Adipose tissue (tissue), 3 donors: ENCODE measurements around the gene ZNF829. TPM values are rescaled to one million over a fixed set of nuclear protein-coding genes. Genes with fewer than 3 reads are reported as not detected.
A peak's percentile ranks its signal among the peaks of the same experiment; 100 is the strongest.

Source experiments
- H3K27ac ChIP-seq: one replicate; pipeline ENCODE4 v1.5.1; 2013; ENCODE audit warnings: low read depth, low read length
- WGBS, 3 donors: extraction: QIAGEN DNeasy Blood & Tissue Kit; methylation state at CpG; one replicate each; pipeline ENCODE4 v1.1.7; 2013; 5-methylcytosine and 5-hydroxymethylcytosine counted together
- polyA plus RNA-seq, 3 donors: library from polyadenylated mRNA; stranded (reverse); fragments of 200-250 nt; gene quantifications; one replicate each; pipeline ENCODE4 v1.2.3, GENCODE V29; 2013
- donor health status: healthy with polysubstance abuse.
- donor health status: Bipolar disorder and iron deficiency.
- donor health status: healthy.

ZNF829 gene
- polyA plus RNA-seq = 1 to 10 TPM in 1 of 3 donors, under 1 TPM in 2; 0.67 to 1.6 (median 0.74) TPM

- 0 to 1% (median 0%) methylated on average over 57 of the region's 57 CpGs for WGBS, 3 donors
- peak within 1 kb of the TSS; percentile 35 for H3K27ac ChIP-seq
Observed at GRCh38 chr19:36915992-36916830, at the start of gene ZNF829, which contains the start of gene ZNF568. ZNF829 (minus strand) TSS chr19:36916291; CDS start chr19:36915167, 1,124 bp downstream. ZNF568 (plus strand) TSS chr19:36916332; CDS start chr19:36922771, 6,439 bp downstream.

DNA sequence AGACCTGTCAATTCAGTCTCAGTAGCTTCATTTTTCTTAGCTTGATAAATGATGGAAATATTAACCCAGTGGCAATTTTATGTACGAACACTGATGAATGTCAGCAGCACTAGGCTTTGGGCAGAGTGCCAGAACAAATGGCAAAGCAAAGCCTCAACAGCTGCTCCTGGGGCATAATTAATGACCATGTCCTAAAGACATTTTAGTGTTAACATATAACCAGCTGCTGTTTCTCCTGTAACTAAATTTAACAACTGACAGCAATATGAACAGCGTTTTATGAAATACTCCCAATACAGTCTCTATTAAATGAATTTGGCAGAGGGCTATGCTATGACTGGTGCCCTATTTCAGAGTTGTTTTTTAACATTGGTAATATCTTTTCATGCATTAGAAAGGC, 47.2 kb upstream of the ZNF829 start:
- no peak overlapping the region for H3K27ac ChIP-seq
- 16 to 50% (median 44%) methylated on average over 2 of the region's 2 CpGs for WGBS, 3 donors

- H3K27ac ChIP-seq = no peak overlapping the region
- WGBS, 3 donors = 86 to 92% (median 89%) methylated on average over 6 of the region's 6 CpGs
Observed at GRCh38 chr19:36962346-36962745, 46.3 kb upstream of the ZNF829 start.

DNA sequence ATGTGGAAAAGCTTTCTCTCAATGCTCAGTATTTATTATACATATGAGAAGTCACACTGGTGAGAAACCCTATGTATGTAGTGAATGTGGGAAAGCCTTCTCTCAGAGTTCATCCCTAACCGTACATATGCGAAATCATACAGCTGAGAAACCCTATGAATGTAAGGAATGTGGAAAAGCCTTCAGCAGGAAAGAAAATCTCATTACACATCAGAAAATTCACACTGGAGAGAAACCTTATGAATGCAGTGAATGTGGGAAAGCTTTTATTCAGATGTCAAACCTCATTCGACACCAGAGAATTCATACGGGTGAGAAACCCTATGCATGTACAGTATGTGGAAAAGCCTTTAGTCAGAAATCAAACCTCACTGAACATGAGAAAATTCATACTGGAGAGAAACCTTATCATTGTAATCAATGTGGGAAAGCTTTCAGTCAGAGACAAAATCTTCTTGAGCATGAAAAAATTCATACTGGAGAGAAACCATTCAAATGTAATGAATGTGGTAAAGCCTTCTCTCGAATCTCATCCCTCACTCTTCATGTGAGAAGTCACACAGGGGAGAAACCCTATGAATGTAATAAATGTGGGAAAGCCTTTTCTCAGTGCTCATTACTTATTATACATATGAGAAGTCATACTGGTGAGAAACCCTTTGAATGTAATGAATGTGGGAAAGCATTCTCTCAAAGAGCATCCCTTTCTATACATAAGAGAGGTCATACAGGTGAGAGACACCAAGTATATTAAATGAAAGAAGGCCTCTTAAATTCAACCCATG, 34.4 kb upstream of the ZNF829 start:
- WGBS, 3 donors = 98 to 99% (median 98%) methylated on average over 5 of the region's 5 CpGs

DNA sequence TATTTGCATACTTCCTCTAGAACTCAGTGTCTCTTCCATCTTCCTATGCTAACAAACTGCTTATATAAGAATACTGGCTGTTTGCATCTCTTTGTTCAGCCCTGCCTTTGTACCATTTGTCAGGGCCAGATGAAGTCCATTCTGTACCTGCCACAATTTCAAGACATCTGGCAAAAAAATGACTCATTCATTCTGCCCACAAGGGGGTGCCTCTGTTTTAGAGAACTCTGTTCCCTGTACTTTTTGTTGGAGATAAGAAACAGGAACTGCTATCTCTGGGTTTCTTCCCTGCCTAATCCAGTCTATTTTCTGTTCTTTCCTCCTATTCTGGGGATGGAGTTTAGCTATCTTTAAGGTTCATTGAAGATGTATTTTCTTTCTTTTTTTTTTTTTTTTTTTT, 23.1 kb upstream of the ZNF829 start:
- H3K27ac ChIP-seq = no peak overlapping the region

More for the DNA sequence above, 34.4 kb upstream of the ZNF829 start:
- no peak overlapping the region for H3K27ac ChIP-seq

GRCh38 chr19:36931684-36932083, 15.6 kb upstream of the ZNF829 start:
- 99 to 100% (median 99%) methylated on average over 2 of the region's 2 CpGs for WGBS, 3 donors
- H3K27ac ChIP-seq = no peak overlapping the region

- no peak overlapping the region for H3K27ac ChIP-seq
- WGBS, 3 donors = 94 to 96% (median 96%) methylated on average over 9 of the region's 9 CpGs
Observed at GRCh38 chr19:36918090-36918489, 2.0 kb upstream of the ZNF829 start.

DNA sequence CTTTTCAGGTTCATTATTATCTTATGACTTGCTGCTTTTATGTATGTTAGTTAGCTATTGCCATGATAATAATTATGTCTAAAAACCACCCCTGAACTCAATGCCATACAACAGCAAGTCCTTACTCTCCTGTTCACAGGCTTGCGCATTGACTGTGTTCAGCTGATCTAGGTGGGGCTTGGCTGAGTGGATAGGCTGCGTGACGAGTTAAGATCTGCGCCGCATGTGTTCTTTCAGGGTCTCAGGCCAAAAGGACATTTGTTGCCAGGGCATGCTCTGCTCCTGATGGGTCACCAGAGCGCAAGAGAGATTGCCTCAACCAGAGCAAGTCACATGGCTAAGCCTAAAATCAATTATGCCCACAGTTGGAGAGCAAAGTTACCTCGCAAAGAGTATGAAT, 900 bp upstream of the ZNF829 start:
- no peak overlapping the region for H3K27ac ChIP-seq
- 17 to 60% (median 54%) methylated on average over 7 of the region's 7 CpGs for WGBS, 3 donors

DNA sequence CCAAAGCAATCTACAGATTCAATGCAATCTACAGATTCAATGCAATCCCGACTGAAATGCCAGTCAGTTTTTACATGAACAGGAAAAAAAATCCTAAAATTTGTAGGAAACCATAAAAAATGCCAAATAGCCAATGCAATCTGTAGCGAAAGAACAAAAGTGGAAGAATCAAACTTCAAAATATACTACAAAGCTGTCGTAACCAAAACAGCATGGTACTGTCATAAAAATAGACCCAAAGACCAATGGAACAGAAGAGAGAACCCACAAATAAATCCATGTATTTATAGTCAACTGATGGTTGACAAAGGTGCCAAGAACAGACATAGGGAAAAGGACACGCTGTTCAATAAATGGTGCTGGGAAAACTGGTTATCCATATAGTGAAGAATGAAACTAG, 17.7 kb downstream of the ZNF829 start:
- WGBS, 3 donors = 96 to 98% (median 96%) methylated on average over 4 of the region's 4 CpGs
- H3K27ac ChIP-seq = no peak overlapping the region

DNA sequence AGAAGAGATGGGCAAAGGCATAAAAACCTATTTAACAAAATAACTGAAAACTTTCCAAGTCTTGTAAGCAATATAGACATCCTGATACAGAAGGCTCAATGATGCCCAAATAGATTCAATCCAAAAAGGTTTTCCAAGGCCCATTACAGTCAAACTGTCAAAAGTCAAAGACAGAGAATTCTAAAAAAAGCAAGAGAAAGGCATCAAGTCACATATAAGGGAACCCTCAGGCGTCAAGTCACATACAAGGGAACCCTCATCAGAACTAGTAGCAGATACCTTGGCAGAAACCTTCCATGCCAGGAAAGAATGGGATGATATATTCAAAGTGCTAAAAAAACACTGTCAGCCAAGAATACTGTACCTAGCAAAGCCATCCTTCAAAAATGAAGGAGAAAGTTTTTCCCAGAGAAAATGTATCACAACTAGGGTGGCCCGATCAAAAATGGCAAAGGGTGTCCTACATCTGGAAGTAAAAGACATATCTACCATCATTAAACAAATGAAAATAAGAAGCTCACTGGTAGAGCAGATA, 21.2 kb downstream of the ZNF829 start:
- WGBS, 3 donors = 98 to 100% (median 100%) methylated on average over 2 of the region's 2 CpGs

GRCh38 chr19:36891768-36892357, 24.2 kb downstream of the ZNF829 start:
- no peak overlapping the region for H3K27ac ChIP-seq
- 97% methylated on average over 3 of the region's 3 CpGs for WGBS, 3 donors

More for the DNA sequence above, 21.2 kb downstream of the ZNF829 start:
- no peak overlapping the region for H3K27ac ChIP-seq

GRCh38 chr19:36876993-36877938, 38.8 kb downstream of the ZNF829 start:
- no peak overlapping the region for H3K27ac ChIP-seq
- 97 to 99% (median 98%) methylated on average over 10 of the region's 10 CpGs for WGBS, 3 donors

DNA sequence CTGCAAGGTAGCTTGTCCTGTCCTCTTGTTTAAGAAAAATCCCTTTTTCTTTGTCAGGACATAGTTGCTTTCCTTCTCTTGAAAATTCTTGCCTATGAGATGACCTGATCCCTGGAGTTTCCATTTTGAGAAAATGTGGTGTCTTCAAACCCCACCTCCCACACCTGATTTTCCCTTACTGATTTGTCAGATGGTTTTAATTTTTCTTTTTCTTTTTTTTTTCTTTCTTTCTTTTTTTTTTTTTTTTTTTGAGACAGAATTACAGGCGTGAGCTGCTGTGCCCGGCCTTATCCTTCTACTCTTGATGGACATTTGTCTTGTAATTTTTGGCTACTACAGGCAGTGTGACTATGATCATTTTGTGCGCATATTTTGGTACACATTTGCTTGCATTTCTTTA, 64.2 kb downstream of the ZNF829 start:
- WGBS, 3 donors = 97 to 99% (median 98%) methylated on average over 3 of the region's 3 CpGs
- no peak overlapping the region for H3K27ac ChIP-seq

DNA sequence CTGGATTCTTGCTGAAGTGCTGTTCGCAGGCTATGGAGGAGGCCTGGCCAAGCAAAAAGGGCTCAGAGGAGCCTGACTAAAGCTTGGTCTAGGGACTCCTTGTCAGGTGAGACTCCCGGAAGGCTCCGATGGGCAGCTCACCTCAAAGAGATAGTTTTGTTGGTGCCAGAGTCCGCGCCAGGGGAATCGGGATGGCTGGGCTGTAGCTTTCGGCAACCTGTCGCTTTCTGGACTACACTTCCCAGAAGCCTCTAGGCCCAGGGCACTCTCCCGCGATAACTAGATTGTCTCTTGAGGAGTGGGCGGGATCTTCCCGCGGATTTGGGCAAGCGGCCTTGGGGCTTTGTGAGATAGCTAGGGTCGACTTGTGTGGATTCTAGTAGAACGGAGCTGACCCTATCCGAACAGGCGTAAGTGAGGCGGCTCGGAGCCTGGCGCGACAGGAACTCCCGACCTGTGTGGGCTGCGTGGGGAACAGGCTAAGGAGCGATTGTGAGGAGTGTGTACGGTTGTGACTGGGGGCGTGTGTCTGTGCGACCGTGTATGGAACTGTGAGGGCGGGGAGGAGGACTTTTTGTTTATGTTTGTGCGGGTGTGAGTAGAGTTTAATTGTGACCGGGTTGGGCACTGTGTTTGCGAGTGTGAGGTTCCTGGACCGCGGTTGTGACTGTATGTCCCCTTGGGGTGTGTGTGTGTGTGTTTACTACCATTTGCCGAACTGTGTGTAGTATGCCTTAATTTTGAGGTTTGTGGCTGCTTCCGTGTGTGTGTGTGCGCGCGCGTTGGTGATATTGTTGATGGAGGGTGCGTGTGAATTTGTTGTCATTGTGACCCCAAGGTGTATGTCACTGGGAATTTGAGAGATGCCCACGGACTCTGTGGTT, 65.3 kb downstream of the ZNF829 start, which contains the start of gene ZNF345:
Gene ZNF345, plus strand, starts transcription at position 318 of the 884 bp plus-strand sequence. CDS start 25,955 bp downstream, outside the sequence.
- peak within 1 kb of the TSS; percentile 38 for H3K27ac ChIP-seq
- WGBS, 3 donors = 0 to 1% (median 0%) methylated on average over 43 of the region's 43 CpGs

DNA sequence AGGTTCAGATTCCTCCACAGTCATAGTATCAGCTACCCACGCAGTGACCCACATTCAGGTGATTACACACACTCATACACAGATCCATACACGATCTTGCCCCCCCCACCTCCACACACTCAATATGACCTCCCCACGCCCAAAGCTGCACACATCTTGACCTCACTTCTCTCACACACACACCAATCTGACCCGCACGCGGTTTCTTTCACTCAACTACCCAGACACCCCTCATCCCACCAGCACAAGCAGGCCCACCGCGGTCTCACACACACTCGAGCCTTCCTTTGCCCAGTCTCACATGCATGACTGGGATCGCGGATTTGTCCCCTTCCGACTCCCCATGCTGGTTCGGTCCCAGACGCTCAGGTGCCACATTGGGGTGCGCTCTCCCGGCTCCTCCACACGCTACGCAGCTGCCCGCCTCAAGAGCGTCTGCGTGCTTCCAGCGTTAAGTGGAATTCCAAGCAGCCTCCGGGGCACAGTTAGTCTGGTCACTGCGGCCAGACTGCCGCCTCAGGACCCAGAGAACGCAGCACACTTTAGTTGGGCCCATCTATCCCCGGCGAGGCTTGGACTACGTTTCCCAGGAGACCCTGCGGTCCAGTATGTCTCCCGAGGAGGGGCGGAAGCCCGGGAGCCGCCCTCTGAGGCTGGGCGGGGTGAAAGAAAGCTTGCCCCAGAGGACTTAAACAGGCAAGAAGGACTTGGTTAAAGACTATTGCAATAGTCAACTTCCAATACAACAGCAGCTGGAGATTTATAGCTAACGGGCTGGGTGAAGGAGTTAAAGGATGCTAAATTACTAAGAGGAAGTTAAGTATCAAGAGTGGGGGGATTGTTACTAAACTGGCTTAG, 66.2 kb downstream of the ZNF829 start:
- 0 to 1% (median 0%) methylated on average over 36 of the region's 36 CpGs for WGBS, 3 donors
- H3K27ac ChIP-seq = peak overlapping the region; percentile 38

DNA sequence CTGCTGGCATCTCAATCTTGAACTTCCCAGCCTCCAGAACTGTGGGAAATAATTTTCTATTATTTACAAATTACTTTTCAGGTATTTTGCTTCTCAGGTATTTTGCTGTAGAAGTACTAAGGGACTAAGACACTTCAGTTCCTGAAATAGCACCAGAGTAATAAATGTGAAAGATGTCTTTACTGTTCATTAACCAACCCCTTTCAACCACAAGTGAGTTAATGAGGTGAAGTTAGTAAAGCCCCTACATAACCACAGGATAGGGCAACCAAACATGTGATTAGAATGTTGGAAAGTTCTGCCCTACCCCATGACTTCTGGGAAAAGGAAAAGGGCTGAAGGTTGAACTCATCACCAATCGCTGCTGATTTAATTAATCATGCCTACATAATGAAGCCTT, 68.1 kb downstream of the ZNF829 start:
- 70 to 85% (median 81%) methylated on average over 1 of the region's 1 CpG for WGBS, 3 donors
- no peak overlapping the region for H3K27ac ChIP-seq
